GM21423 (cell line): ENCODE data around the gene MED12L.
A peak's percentile ranks its signal among the peaks of the same experiment; 100 is the strongest.
"Not testable (repeated sequence)": the region's sequence is repeated elsewhere in the genome, so short reads cannot be mapped to it uniquely, and the experiment has no call there.

Experiments
- ATAC-seq: cut with Tn5 transposase; IDR thresholded peaks from one replicate; pipeline ENCODE4 v1.9.1; 2021; ENCODE audit warnings: mild to moderate bottlenecking, moderate library complexity; ENCODE audit not compliant: unreplicated experiment

MED12L gene

GRCh38 chr3:151234825-151235224 is 149.4 kb downstream of the MED12L start:
- ATAC-seq = no peak

GRCh38 chr3:151236316-151236715 is 150.9 kb downstream of the MED12L start:
- no peak for ATAC-seq

GRCh38 chr3:151236736-151237135 is 151.3 kb downstream of the MED12L start:
- ATAC-seq = no peak

- not testable (repeated sequence) for ATAC-seq
Observed at GRCh38 chr3:151242006-151242405, 156.5 kb downstream of the MED12L start.

GRCh38 chr3:151248772-151249337 is 163.4 kb downstream of the MED12L start:
- ATAC-seq = no peak

DNA sequence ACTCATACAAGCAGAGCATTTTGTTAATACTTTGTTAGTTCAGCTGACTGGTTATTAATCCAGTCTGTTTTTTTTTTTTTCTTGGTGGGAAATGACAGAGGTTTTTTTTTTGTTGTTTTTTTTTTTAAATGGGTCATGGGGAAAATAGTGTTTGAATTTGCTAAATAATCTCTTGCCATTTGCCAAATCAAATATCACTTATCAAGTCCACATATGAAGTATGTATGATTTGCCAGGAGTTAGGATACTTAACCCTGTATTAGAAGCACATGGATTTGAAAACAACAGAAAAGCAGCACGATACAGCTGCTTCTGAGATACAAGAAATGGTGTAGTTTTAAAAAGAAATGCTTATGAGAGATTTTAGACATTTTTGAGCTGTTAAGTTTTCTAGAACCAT is 171.3 kb downstream of the MED12L start:
- ATAC-seq = no peak

DNA sequence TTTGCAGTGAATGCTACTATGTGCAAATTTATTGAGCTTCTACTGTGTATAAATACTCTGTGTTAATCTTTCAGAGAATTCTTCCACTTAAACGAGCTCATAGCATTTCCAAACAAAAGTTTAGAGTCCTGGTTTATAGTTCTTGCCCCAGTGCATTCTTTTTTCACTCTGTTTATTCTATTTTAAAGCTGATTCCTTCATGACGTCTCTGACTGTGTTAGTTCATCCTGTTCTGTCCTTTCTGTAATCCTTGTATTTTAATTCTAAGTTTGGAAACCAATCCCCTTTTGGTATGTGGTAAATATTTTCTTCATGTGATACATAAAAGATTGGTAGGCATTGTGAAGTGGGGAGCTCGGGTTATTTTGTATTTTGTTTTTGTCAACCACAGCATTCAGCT is 174.2 kb downstream of the MED12L start:
- no peak for ATAC-seq

DNA sequence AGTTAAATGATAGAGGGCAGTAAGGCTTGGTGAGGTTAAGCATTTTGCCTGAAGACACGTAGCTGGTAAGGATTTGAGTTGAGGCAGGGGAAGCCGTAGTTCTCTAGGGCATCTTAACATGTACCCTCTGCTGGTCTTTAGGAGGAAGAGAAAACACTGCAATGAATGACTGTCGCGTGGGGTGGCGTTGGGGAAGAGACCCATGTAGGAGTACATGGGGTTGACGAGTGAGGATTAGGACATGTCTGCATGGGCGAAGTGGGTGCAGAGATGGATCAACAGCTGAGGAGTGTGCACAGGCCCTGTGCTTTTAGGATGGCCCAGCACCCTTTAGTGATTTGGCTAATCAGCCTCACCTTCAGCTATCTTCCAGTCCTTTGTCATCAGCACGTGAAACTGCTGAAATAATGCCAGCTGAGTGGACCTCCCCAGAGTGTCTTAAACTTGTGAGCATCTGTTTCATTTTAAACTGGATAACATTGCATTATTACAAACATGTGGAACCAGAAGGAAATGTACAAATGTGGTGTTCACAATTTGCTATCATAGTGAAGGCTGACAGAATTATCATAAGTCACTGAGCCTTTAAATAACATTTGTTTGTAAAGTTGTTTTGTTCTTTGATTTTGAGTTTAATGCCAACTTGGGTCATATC is 177.5 kb downstream of the MED12L start:
- no peak for ATAC-seq

- ATAC-seq = no peak
Observed at GRCh38 chr3:151264605-151265004, 179.1 kb downstream of the MED12L start.

GRCh38 chr3:151265166-151265565 is 179.7 kb downstream of the MED12L start:
- no peak for ATAC-seq

GRCh38 chr3:151265866-151266265 is 180.4 kb downstream of the MED12L start:
- ATAC-seq = peak; percentile 93

GRCh38 chr3:151267066-151267465 is 181.6 kb downstream of the MED12L start:
- no peak for ATAC-seq

GRCh38 chr3:151268267-151269235 is 183.1 kb downstream of the MED12L start:
- peak; percentile 58 for ATAC-seq

DNA sequence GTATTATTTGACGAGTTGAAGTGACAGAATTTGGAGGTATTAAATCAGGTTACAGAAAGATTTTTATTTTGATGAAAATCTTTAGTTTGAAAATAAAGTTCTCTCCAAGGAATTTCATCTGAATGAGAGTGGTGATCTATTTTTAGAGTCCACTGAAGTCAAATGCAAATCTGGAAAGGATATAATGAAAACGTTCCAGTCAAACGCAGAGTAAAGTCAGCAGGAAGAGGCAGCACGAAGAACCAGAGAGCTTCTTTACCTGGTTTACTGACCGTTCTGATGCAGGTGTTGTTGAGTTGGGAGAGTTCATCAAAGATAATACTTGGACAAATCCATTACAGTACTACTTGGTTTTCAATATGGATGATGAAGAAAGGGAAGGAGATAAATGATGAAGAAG is 184.2 kb downstream of the MED12L start:
- ATAC-seq = no peak

DNA sequence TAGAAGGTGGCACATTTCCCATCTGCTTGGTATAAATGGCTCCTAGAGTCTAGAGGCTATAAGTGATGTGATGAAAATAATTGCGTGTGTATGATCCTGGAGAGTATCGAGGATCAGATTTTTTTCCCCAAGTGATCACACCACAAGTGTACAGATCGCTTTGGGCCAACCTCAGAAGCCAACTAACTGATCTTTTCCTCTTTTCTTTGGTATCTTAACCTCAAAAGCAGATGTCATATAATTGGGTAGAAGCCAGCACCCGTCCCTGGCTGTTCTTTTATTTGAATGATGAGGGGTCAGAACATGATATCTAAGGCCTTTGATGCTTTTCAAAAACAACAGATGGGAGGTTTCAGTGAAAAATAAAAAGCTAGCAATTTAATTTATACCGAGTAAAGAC is 189.6 kb downstream of the MED12L start:
- no peak for ATAC-seq

GRCh38 chr3:151276038-151276686 is 190.7 kb downstream of the MED12L start:
- no peak for ATAC-seq

DNA sequence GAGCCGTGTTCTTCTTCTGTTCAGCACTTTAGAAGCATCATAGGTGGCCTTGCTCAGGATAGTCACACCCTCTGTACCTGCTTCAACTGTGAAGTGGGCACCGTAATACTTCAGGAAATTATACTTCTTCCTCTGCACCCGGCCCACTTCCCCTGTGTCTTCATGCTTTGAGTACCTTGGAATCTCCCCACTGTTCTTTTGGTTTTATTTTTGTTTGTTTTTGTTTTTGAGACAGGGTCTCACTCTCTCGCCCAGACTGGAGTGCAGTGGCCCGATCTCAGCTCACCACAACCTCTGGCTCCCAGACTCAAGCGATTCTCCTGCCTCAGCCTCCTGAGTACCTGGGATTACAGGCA is 191.2 kb downstream of the MED12L start:
- ATAC-seq = peak; percentile 68

GRCh38 chr3:151278230-151278629 is 192.8 kb downstream of the MED12L start, which contains the start of gene P2RY14:
Gene P2RY14, minus strand, starts transcription at chr3:151278542. Its CDS starts 64,226 bp downstream, at chr3:151214316.
- ATAC-seq = no peak

- no peak for ATAC-seq
Observed at GRCh38 chr3:151281671-151282324, 196.3 kb downstream of the MED12L start.

GRCh38 chr3:151282921-151283320 is 197.5 kb downstream of the MED12L start:
- ATAC-seq = no peak

DNA sequence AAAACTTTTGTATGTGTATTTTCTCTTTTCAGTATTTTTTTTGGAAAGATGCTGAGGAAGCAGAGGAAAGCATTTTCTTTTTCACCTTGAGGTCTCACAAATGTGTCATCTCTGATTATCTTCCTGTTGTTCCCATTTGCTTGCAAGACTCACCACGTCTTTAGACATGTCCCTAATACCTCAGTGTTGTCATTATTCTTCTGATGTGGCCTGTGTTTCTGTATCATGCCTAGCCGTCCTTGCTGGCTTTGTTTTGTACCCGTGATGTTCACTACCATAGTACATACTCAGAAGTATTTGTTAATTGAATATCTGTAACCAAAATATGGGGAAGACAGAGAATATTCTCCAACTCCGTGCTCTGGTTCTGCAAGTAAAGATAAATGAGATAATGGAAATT is 197.9 kb downstream of the MED12L start:
- no peak for ATAC-seq
